ENCODE data around the gene COL25A1. TPM values are rescaled to one million over a fixed set of nuclear protein-coding genes. Genes with fewer than 3 reads are reported as not detected.

COL25A1 gene
- total and polyA plus RNA-seq, 2 donors = 0.75 to 1.5 TPM

DNA sequence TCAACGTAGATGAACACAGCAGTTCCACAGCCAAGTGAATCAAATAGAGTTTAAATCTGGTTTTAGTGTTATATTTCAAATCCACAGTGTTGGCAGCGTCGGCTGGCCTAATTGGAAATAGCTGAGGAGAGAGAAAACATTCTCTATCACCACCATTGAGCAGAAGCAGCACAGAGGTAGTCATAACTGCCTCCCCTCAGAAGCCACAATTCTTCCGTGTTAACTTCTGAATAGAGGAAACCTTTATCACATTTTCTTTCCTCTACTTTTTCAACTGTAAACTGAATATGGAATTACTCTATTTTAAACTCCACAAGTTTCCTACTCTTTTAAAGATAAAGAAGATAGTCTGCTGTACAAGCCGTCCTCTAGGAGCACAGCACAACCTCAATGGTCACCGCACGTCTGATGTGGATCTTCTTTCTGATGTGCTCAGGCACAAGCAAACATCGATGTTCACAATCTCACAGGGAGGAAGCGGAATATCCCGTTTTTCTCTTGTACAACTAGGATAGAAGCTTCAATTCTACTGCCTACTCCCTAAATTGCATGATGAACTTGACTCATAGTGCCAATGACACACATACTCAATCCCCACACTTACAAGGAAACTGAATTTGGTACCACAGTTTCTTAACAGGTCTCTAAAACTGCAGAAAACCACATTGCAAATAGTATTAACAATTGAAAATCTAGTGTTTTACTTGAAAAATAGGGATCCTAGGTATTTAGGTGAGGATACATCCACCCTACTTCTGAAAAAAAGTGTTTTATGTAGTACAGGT is 321.8 kb downstream of the COL25A1 start:
- 72% methylated on average over 10 of the region's 10 CpGs for whole genome bisulfite sequencing
- Histone ChIP-seq H3K27ac (ENCODE audit: low read depth in 1 of 2, low read length in 1 of 2) (no peak overlapping the region), H3K4me3 (ENCODE audit: low read length in 2 of 2) (no peak overlapping the region), H3K4me1 (ENCODE audit: control insufficient read depth in 2 of 2, insufficient read depth in 2 of 2, low read length in 2 of 2) (peaks cover 0 to 12% of the 10 kb centered on the region in 2 donors), H3K9me3 (ENCODE audit: control insufficient read depth in 2 of 2, insufficient read depth in 1 of 2, low read length in 1 of 2) (no peaks in the 10 kb centered on the region), H3K36me3 (ENCODE audit: control insufficient read depth in 2 of 2, insufficient read depth in 2 of 2, low read length in 1 of 2) (no peaks in the 10 kb centered on the region), H3K27me3 (ENCODE audit: control insufficient read depth in 2 of 2, insufficient read depth in 1 of 2, low read length in 1 of 2) (no peaks in the 10 kb centered on the region)
- peak in 1 of 9 donors; percentile 9 for DNase-seq (ENCODE audit: low read depth in 6 of 9, low spot score in 9 of 9)

DNA sequence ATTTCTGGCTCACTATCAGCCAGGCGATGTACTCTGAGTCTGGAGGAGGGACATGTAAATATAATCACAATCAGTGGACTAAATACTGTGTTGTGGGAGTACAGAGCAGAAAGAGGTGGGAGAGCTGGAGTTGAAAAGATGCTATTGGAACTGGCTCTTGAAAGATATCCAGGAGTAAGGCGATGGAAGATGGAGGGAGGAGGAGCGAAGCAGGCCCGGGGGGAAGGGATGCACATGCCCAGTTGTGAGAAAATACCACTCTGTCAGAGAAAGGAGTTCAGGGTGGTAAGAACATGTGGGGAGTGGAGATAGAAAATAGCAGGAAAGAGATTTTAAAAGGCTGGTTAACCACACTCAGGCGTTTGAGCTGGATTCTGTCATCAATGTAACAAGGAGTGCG is 322.7 kb downstream of the COL25A1 start:
- Histone ChIP-seq H3K27me3 (ENCODE audit: control insufficient read depth in 2 of 2, insufficient read depth in 1 of 2, low read length in 1 of 2) (no peaks in the 10 kb centered on the region), H3K36me3 (ENCODE audit: control insufficient read depth in 2 of 2, insufficient read depth in 2 of 2, low read length in 1 of 2) (no peaks in the 10 kb centered on the region), H3K4me3 (ENCODE audit: low read length in 2 of 2) (no peak overlapping the region), H3K4me1 (ENCODE audit: control insufficient read depth in 2 of 2, insufficient read depth in 2 of 2, low read length in 2 of 2) (peaks cover 0 to 12% of the 10 kb centered on the region in 2 donors), H3K9me3 (ENCODE audit: control insufficient read depth in 2 of 2, insufficient read depth in 1 of 2, low read length in 1 of 2) (no peaks in the 10 kb centered on the region), H3K27ac (ENCODE audit: low read depth in 1 of 2, low read length in 1 of 2) (no peak overlapping the region)
- peak in 1 of 9 donors; percentile 15 for DNase-seq (ENCODE audit: low read depth in 6 of 9, low spot score in 9 of 9)
- WGBS = 55% methylated on average over 6 of the region's 6 CpGs

DNA sequence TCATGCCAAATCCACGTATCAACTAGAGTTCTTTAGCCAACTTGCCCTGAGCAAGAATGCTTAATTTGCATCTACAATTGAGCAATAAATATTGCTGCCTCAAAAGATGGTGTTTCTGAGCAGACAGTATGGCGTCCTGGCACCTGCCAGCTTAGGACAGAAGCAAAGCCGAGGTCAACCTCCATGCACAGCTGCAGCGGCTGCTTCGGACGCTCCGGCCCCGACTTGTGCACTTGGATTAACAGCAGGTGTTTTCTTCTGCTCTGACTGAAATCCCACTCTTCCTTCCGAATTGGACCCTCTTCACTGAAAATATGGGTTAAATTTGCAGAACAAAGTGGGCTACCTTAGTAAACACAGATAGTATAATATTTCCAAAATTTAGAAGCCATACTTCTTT is 324.4 kb downstream of the COL25A1 start:
- peaks cover 0 to 12% of the 10 kb centered on the region in 2 donors for H3K4me1 ChIP-seq (ENCODE audit: control insufficient read depth in 2 of 2, insufficient read depth in 2 of 2, low read length in 2 of 2)
- WGBS = 99% methylated on average over 9 of the region's 9 CpGs
- H3K36me3 ChIP-seq (ENCODE audit: control insufficient read depth in 2 of 2, insufficient read depth in 2 of 2, low read length in 1 of 2) = no peaks in the 10 kb centered on the region
- no peak overlapping the region for H3K4me3 ChIP-seq (ENCODE audit: low read length in 2 of 2)
- no peak for DNase-seq (ENCODE audit: low read depth in 6 of 9, low spot score in 9 of 9)
- no peaks in the 10 kb centered on the region for H3K9me3 ChIP-seq (ENCODE audit: control insufficient read depth in 2 of 2, insufficient read depth in 1 of 2, low read length in 1 of 2)
- H3K27me3 ChIP-seq (ENCODE audit: control insufficient read depth in 2 of 2, insufficient read depth in 1 of 2, low read length in 1 of 2) = no peaks in the 10 kb centered on the region
- H3K27ac ChIP-seq (ENCODE audit: low read depth in 1 of 2, low read length in 1 of 2) = no peak overlapping the region

DNA sequence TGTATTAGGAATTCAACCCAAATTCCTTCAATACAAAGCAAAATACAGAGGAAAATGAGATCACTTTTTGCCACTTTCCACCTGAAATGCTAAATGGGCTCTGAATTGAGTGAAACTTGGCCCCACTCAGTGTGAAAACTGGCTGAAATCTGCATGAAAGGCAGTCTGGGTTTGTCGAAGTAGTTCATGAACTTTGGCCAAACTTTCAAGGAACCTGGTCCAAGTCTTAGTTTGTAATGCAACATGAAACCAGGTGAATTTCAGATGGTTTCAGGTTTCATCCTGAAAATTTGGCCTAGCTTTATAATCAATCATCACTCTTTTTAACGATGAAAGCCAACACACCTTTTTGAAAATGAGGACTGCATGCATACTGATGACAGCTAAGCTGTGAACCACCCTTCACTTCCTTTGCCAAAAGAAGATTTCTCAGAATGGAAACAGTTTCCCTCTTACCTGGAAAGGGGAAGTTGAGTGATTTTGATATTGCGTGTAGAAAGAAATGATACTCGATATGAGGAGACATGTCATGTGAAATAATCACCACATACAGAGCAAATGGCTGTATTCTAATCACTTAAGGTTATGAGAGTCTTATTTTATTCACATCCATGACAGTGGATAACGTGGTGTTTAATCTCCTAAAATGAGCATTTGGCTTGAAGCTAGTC is 329.7 kb downstream of the COL25A1 start:
- DNase-seq (ENCODE audit: low read depth in 6 of 9, low spot score in 9 of 9) = peak in 2 of 9 donors; percentile 11 to 36
- no peaks in the 10 kb centered on the region for H3K4me1 ChIP-seq (ENCODE audit: control insufficient read depth in 2 of 2, insufficient read depth in 2 of 2, low read length in 2 of 2)
- no peak overlapping the region for H3K4me3 ChIP-seq (ENCODE audit: low read length in 2 of 2)
- no peaks in the 10 kb centered on the region for H3K36me3 ChIP-seq (ENCODE audit: control insufficient read depth in 2 of 2, insufficient read depth in 2 of 2, low read length in 1 of 2)
- WGBS = 28% methylated on average over 5 of the region's 5 CpGs
- no peaks in the 10 kb centered on the region for H3K27me3 ChIP-seq (ENCODE audit: control insufficient read depth in 2 of 2, insufficient read depth in 1 of 2, low read length in 1 of 2)
- no peaks in the 10 kb centered on the region for H3K9me3 ChIP-seq (ENCODE audit: control insufficient read depth in 2 of 2, insufficient read depth in 1 of 2, low read length in 1 of 2)
- H3K27ac ChIP-seq (ENCODE audit: low read depth in 1 of 2, low read length in 1 of 2) = no peak overlapping the region

DNA sequence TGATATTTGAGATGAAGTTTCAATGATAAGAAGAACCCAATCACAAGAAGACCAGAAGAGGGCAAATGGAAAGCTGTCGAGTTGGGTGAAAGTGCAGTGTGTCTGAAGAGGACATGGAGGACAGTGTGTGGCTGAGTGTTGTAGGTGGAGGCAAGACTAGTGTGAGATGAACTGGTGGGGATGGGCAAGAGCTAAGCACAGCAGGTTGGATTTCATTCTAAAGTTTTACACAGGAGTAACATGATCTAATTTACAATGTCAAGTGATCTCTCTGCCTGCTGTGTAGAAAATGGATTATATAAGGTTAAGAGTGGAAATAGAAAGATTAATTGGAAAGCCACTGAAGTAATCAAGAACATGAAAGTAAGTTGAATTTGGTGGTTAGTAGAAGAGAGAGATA is 331.0 kb downstream of the COL25A1 start:
- 2% methylated on average over 1 of the region's 1 CpG for WGBS
- DNase-seq (ENCODE audit: low read depth in 6 of 9, low spot score in 9 of 9) = no peak
- Histone ChIP-seq H3K4me1 (ENCODE audit: control insufficient read depth in 2 of 2, insufficient read depth in 2 of 2, low read length in 2 of 2) (no peaks in the 10 kb centered on the region), H3K36me3 (ENCODE audit: control insufficient read depth in 2 of 2, insufficient read depth in 2 of 2, low read length in 1 of 2) (no peaks in the 10 kb centered on the region), H3K27ac (ENCODE audit: low read depth in 1 of 2, low read length in 1 of 2) (no peak overlapping the region), H3K9me3 (ENCODE audit: control insufficient read depth in 2 of 2, insufficient read depth in 1 of 2, low read length in 1 of 2) (no peaks in the 10 kb centered on the region), H3K27me3 (ENCODE audit: control insufficient read depth in 2 of 2, insufficient read depth in 1 of 2, low read length in 1 of 2) (no peaks in the 10 kb centered on the region), H3K4me3 (ENCODE audit: low read length in 2 of 2) (no peak overlapping the region)

DNA sequence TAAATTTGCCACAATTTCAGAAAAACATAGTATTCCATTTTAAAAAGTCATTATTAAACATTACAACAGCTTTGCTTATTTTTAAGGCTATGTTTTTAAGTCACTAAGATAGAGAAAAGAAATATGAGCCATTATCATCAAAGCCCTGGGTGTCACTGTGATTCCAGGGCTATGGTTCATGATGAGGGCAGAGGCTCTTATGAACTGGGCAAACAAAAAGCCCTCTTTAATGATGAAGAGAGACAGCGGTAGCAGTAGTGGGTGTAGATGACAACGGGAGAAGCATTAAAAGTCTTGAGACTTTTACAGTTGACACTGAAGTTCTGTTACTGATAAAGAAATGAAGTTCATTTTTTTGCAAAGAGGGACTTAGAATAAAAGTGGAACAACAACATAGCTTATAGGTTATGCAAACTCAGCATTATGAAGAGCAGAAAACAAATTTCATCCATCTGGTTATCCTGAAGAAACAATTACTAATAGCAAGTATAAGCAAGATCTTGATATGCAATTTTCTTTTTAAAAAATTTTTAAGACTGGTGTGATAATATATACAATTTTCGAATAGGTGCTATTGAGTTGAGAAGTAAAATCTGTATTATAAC is 336.9 kb downstream of the COL25A1 start:
- Histone ChIP-seq H3K36me3 (ENCODE audit: control insufficient read depth in 2 of 2, insufficient read depth in 2 of 2, low read length in 1 of 2) (no peaks in the 10 kb centered on the region), H3K27me3 (ENCODE audit: control insufficient read depth in 2 of 2, insufficient read depth in 1 of 2, low read length in 1 of 2) (no peaks in the 10 kb centered on the region), H3K9me3 (ENCODE audit: control insufficient read depth in 2 of 2, insufficient read depth in 1 of 2, low read length in 1 of 2) (no peaks in the 10 kb centered on the region), H3K4me1 (ENCODE audit: control insufficient read depth in 2 of 2, insufficient read depth in 2 of 2, low read length in 2 of 2) (no peaks in the 10 kb centered on the region), H3K27ac (ENCODE audit: low read depth in 1 of 2, low read length in 1 of 2) (no peak overlapping the region), H3K4me3 (ENCODE audit: low read length in 2 of 2) (no peak overlapping the region)
- DNase-seq (ENCODE audit: low read depth in 6 of 9, low spot score in 9 of 9) = no peak
- whole genome bisulfite sequencing = 96% methylated on average over 3 of the region's 3 CpGs

DNA sequence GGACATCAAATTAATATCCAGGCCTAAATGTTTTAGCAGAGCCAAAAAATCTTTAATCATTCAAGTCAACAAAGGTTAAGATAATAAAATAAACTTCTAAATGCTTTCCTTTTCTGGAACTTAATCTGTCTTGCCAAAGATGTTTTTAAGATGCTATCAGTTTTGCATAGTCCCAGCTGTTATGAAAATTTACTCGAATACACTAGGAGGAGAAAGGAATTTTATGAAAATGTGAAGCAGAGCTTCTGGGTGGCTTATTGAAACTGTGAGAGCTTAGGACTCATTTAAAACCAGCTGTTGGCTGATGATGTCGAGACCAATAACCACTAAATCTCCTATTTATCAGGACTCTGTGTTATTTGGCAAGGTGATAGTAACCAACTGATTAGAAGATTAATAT is 337.4 kb downstream of the COL25A1 start:
- no peaks in the 10 kb centered on the region for H3K9me3 ChIP-seq (ENCODE audit: control insufficient read depth in 2 of 2, insufficient read depth in 1 of 2, low read length in 1 of 2)
- no peak overlapping the region for H3K27ac ChIP-seq (ENCODE audit: low read depth in 1 of 2, low read length in 1 of 2)
- DNase-seq (ENCODE audit: low read depth in 6 of 9, low spot score in 9 of 9) = no peak
- no peaks in the 10 kb centered on the region for H3K4me1 ChIP-seq (ENCODE audit: control insufficient read depth in 2 of 2, insufficient read depth in 2 of 2, low read length in 2 of 2)
- no peaks in the 10 kb centered on the region for H3K36me3 ChIP-seq (ENCODE audit: control insufficient read depth in 2 of 2, insufficient read depth in 2 of 2, low read length in 1 of 2)
- no peak overlapping the region for H3K4me3 ChIP-seq (ENCODE audit: low read length in 2 of 2)
- 92% methylated on average over 2 of the region's 2 CpGs for WGBS
- no peaks in the 10 kb centered on the region for H3K27me3 ChIP-seq (ENCODE audit: control insufficient read depth in 2 of 2, insufficient read depth in 1 of 2, low read length in 1 of 2)

DNA sequence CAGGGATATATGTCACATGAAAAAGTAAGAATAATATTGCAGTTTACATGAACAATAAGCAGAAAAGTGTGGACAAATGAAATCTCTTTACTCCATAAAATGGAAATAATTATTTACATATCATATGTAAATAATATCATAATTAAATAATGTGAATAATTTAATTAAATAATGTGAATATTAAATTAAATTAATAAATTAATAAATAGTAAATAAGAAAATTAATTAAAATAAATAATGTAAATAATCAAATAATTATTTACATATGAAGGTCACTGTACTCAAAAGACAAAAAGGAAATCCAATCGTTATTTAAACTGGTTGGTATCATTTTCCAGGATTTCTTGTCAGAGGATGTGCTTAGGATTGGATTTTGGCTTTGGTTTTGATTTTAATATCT is 338.5 kb downstream of the COL25A1 start:
- Histone ChIP-seq H3K27me3 (ENCODE audit: control insufficient read depth in 2 of 2, insufficient read depth in 1 of 2, low read length in 1 of 2) (no peaks in the 10 kb centered on the region), H3K27ac (ENCODE audit: low read depth in 1 of 2, low read length in 1 of 2) (no peak overlapping the region), H3K4me1 (ENCODE audit: control insufficient read depth in 2 of 2, insufficient read depth in 2 of 2, low read length in 2 of 2) (no peaks in the 10 kb centered on the region), H3K9me3 (ENCODE audit: control insufficient read depth in 2 of 2, insufficient read depth in 1 of 2, low read length in 1 of 2) (no peaks in the 10 kb centered on the region), H3K36me3 (ENCODE audit: control insufficient read depth in 2 of 2, insufficient read depth in 2 of 2, low read length in 1 of 2) (no peaks in the 10 kb centered on the region), H3K4me3 (ENCODE audit: low read length in 2 of 2) (no peak overlapping the region)
- WGBS = 98% methylated on average over 1 of the region's 1 CpG
- no peak for DNase-seq (ENCODE audit: low read depth in 6 of 9, low spot score in 9 of 9)

DNA sequence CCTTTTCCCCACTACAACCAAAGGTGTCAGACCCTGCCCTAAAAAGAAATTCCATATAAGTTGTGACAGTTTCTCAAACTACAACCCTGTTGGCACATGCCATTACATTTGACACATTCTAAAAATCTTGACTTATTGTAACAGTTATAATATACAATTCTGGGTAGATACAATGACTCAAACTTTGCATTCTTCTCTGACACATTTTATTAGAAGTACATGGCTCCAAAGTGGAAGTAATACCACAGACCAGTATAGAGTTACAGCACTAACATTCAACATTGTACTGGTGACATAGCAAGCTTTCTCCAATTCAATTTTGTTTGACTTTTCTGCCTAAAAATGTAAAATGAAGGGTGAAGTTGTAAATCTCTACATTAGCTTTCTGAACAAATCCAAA is 343.0 kb downstream of the COL25A1 start:
- DNase-seq (ENCODE audit: low read depth in 6 of 9, low spot score in 9 of 9) = no peak

More for the DNA sequence above, 343.0 kb downstream of the COL25A1 start:
- Histone ChIP-seq H3K4me1 (ENCODE audit: control insufficient read depth in 2 of 2, insufficient read depth in 2 of 2, low read length in 2 of 2) (no peaks in the 10 kb centered on the region), H3K27me3 (ENCODE audit: control insufficient read depth in 2 of 2, insufficient read depth in 1 of 2, low read length in 1 of 2) (no peaks in the 10 kb centered on the region), H3K4me3 (ENCODE audit: low read length in 2 of 2) (no peak overlapping the region), H3K9me3 (ENCODE audit: control insufficient read depth in 2 of 2, insufficient read depth in 1 of 2, low read length in 1 of 2) (no peaks in the 10 kb centered on the region), H3K36me3 (ENCODE audit: control insufficient read depth in 2 of 2, insufficient read depth in 2 of 2, low read length in 1 of 2) (no peaks in the 10 kb centered on the region), H3K27ac (ENCODE audit: low read depth in 1 of 2, low read length in 1 of 2) (no peak overlapping the region)
